MCF 10A (cell line): ENCODE data around the gene GCDH. TPM values are rescaled to one million over a fixed set of nuclear protein-coding genes. Genes with fewer than 3 reads are reported as not detected.

Experiments used
- BruUV-seq: library from RNA; stranded (reverse); fragments of 400-500 nt; replicated peaks from 2 replicates; lab custom pipeline; 2021; lab: Mats Ljungman, UMichigan
- CTCF ChIA-PET: fragments of 300-600 bp; sonication (Branson Sonifier 250); formaldehyde crosslinking; extraction: SDS; loops from one replicate; lab custom pipeline; 2021; ENCODE audit warnings: antibody characterized with exemption, inconsistent platforms; lab: Yijun Ruan, JAX
- POLR2A ChIA-PET: fragments of 300-600, 350-650 bp; sonication (Branson Sonifier 250); formaldehyde crosslinking; extraction: SDS; loops from one replicate; lab custom pipeline; 2020; ENCODE audit warnings: antibody characterized with exemption, inconsistent platforms; lab: Yijun Ruan, JAX
- DNase-seq: peaks from one replicate; pipeline ENCODE4 v3.0.0-alpha.2; 2018; ENCODE audit not compliant: unreplicated experiment
- H3K27ac Mint-ChIP-seq: one replicate; pipeline ENCODE4 v1.8.0; 2022; ENCODE audit warnings: mild to moderate bottlenecking, low read depth, mixed read lengths; ENCODE audit not compliant: unreplicated experiment
- H3K27me3 Mint-ChIP-seq: one replicate; pipeline ENCODE4 v1.8.0; 2022; ENCODE audit warnings: mixed read lengths; ENCODE audit not compliant: insufficient read depth, unreplicated experiment
- H3K36me3 Mint-ChIP-seq: one replicate; pipeline ENCODE4 v1.8.0; 2022; ENCODE audit warnings: mild to moderate bottlenecking, moderate library complexity, mixed read lengths; ENCODE audit not compliant: insufficient read depth, unreplicated experiment
- H3K4me1 Mint-ChIP-seq: one replicate; pipeline ENCODE4 v1.8.0; 2022; ENCODE audit warnings: mixed read lengths; ENCODE audit not compliant: insufficient read depth, unreplicated experiment
- H3K4me3 Mint-ChIP-seq: one replicate; pipeline ENCODE4 v1.8.0; 2022; ENCODE audit warnings: mild to moderate bottlenecking, moderate library complexity, mixed read lengths; ENCODE audit not compliant: unreplicated experiment
- H3K9me3 Mint-ChIP-seq: one replicate; pipeline ENCODE4 v1.8.0; 2022; ENCODE audit warnings: mixed read lengths; ENCODE audit not compliant: unreplicated experiment
- intact Hi-C: fragments of 100-400 bp; cut with micrococcal nuclease; formaldehyde crosslinking; loops from 2 replicates; pipeline ENCODE4 v1.14.1; 2022
- total RNA-seq: library from RNA; stranded (reverse); gene quantifications from 2 replicates; pipeline ENCODE4 v1.2.3, GENCODE V29; 2022
- TF ChIP-seq, protein P1 (sequence below): fragments of 200-600 bp; IDR thresholded peaks from one replicate; pipeline ENCODE4 v1.8.0; 2022; ENCODE audit warnings: antibody characterized with exemption, mild to moderate bottlenecking; ENCODE audit not compliant: unreplicated experiment

Gene GCDH
- total RNA-seq, 1 experiment from 2014 or later = 38.0 TPM

DNA sequence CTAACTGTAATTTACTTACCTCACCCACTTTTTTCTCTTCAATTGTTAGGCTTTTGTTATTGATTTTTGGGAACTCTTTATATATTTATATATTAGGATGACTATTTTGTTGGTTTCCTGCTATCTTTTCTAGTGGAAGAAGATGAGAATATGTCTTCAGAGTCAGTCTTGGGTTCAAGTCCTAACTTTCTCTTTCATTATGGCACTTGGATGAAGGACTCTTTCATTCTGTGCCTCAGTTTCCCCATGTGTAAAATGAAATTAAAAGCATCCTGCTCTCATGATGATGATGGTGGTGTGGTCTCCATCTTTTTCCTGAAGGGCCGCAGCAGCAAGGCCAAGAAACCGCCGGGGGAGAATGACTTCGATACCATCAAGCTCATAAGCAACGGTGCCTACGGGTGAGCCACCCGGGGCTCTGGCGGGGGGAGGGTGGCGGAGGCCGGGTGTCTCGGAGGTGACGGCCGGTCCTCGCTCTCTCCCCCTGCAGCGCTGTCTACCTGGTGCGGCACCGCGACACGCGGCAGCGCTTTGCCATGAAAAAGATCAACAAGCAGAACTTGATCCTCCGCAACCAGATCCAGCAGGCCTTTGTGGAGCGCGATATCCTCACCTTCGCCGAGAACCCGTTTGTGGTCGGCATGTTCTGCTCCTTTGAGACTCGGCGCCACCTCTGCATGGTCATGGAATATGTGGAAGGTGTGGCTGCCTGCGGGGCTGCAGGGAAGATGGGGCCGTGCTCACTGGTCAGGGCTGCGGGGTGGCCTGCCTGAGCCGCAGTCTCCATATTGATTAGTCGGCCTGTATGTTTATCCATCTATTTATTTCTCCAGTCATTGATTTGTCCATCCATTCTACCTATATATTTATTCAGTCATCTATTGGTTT is 32.7 kb upstream of the GCDH start:
- Mint-ChIP-seq H3K4me1 (no peaks in the 10 kb centered on the region), H3K27ac (no peak overlapping the region), H3K27me3 (no peaks in the 10 kb centered on the region), H3K36me3 (no peaks in the 10 kb centered on the region), H3K9me3 (no peaks in the 10 kb centered on the region), H3K4me3 (no peak overlapping the region)
- intact Hi-C loops = no loop called here
- ChIA-PET POLR2A (no interaction called here), CTCF (interaction anchor here (0.6 kb wide), 1 partner anchor 141 kb away, joined by 3 read pairs; no protein-coding TSS in a partner anchor)
- DNase-seq = no peak
- BruUV-seq = no TSS peak
- TF ChIP-seq, protein P1, sequence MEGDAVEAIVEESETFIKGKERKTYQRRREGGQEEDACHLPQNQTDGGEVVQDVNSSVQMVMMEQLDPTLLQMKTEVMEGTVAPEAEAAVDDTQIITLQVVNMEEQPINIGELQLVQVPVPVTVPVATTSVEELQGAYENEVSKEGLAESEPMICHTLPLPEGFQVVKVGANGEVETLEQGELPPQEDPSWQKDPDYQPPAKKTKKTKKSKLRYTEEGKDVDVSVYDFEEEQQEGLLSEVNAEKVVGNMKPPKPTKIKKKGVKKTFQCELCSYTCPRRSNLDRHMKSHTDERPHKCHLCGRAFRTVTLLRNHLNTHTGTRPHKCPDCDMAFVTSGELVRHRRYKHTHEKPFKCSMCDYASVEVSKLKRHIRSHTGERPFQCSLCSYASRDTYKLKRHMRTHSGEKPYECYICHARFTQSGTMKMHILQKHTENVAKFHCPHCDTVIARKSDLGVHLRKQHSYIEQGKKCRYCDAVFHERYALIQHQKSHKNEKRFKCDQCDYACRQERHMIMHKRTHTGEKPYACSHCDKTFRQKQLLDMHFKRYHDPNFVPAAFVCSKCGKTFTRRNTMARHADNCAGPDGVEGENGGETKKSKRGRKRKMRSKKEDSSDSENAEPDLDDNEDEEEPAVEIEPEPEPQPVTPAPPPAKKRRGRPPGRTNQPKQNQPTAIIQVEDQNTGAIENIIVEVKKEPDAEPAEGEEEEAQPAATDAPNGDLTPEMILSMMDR = no peak

GRCh38 chr19:12859546-12859945 is 31.4 kb upstream of the GCDH start:
- ChIA-PET CTCF (no interaction called here), POLR2A (no interaction called here)
- intact Hi-C loops = no loop called here
- TF ChIP-seq, protein P1 = no peak
- Mint-ChIP-seq H3K27me3 (no peaks in the 10 kb centered on the region), H3K27ac (no peak overlapping the region), H3K9me3 (no peaks in the 10 kb centered on the region), H3K4me3 (no peak overlapping the region), H3K4me1 (no peaks in the 10 kb centered on the region), H3K36me3 (no peaks in the 10 kb centered on the region)
- BruUV-seq = no TSS peak
- DNase-seq = no peak

- Mint-ChIP-seq H3K9me3 (no peaks in the 10 kb centered on the region), H3K27me3 (no peaks in the 10 kb centered on the region), H3K27ac (no peak overlapping the region), H3K4me1 (no peaks in the 10 kb centered on the region), H3K4me3 (no peak overlapping the region), H3K36me3 (no peaks in the 10 kb centered on the region)
- ChIA-PET POLR2A (interaction anchor here (0.5 kb wide), 1 partner anchor 17 kb away, joined by 3 read pairs; no protein-coding TSS in a partner anchor), CTCF (interaction anchor here (1.0 to 4.4 kb wide), 4 partner anchors 17 to 188 kb away, joined by 3 to 33 read pairs (median 10); no protein-coding TSS in a partner anchor)
- TF ChIP-seq, protein P1 = no peak
- no peak for DNase-seq
- intact Hi-C loops = no loop called here
- no TSS peak for BruUV-seq
These were observed 26.8 kb upstream of the GCDH start for GRCh38 chr19:12864143-12864542.
